ENCODE results near the gene CALN1. TPM values are rescaled to one million over a fixed set of nuclear protein-coding genes. Genes with fewer than 3 reads are reported as not detected.

Gene CALN1
- total and polyA plus RNA-seq, 9 of the 15 experiments (the other 6 are each of a cell fraction or from before 2014, with no cell fraction given) = 1.4 to 7.5 (median 3.3) TPM

- TF ChIP-seq ZNF655 (CRISPR knock-in tag; IDR thresholded peaks at IDR 0.05) (no peak), GATAD2B (IDR thresholded peaks at IDR 0.05; ENCODE audit: borderline replicate concordance) (no peak), TBP (optimal IDR thresholded peaks at IDR 0.05; ENCODE audit: low read depth, low read length) (no peak), SP2 (IDR thresholded peaks at IDR 0.05; ENCODE audit: extremely low read depth, low read depth, low read length, poor library complexity, severe bottlenecking) (no peak), ZBTB8A (IDR thresholded peaks at IDR 0.05; ENCODE audit: partially characterized antibody) (no peak), GTF2A2 (tag; IDR thresholded peaks at IDR 0.05) (no peak), MTA2 (IDR thresholded peaks at IDR 0.05; ENCODE audit: low read depth) (no peak), GTF2E2 (tag; IDR thresholded peaks at IDR 0.05) (no peak)
- TF ChIP-seq, protein P1, sequence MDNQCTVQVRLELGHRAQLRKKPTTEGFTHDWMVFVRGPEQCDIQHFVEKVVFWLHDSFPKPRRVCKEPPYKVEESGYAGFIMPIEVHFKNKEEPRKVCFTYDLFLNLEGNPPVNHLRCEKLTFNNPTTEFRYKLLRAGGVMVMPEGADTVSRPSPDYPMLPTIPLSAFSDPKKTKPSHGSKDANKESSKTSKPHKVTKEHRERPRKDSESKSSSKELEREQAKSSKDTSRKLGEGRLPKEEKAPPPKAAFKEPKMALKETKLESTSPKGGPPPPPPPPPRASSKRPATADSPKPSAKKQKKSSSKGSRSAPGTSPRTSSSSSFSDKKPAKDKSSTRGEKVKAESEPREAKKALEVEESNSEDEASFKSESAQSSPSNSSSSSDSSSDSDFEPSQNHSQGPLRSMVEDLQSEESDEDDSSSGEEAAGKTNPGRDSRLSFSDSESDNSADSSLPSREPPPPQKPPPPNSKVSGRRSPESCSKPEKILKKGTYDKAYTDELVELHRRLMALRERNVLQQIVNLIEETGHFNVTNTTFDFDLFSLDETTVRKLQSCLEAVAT (IDR thresholded peaks at IDR 0.05) = no peak
- TF ChIP-seq, protein P2, sequence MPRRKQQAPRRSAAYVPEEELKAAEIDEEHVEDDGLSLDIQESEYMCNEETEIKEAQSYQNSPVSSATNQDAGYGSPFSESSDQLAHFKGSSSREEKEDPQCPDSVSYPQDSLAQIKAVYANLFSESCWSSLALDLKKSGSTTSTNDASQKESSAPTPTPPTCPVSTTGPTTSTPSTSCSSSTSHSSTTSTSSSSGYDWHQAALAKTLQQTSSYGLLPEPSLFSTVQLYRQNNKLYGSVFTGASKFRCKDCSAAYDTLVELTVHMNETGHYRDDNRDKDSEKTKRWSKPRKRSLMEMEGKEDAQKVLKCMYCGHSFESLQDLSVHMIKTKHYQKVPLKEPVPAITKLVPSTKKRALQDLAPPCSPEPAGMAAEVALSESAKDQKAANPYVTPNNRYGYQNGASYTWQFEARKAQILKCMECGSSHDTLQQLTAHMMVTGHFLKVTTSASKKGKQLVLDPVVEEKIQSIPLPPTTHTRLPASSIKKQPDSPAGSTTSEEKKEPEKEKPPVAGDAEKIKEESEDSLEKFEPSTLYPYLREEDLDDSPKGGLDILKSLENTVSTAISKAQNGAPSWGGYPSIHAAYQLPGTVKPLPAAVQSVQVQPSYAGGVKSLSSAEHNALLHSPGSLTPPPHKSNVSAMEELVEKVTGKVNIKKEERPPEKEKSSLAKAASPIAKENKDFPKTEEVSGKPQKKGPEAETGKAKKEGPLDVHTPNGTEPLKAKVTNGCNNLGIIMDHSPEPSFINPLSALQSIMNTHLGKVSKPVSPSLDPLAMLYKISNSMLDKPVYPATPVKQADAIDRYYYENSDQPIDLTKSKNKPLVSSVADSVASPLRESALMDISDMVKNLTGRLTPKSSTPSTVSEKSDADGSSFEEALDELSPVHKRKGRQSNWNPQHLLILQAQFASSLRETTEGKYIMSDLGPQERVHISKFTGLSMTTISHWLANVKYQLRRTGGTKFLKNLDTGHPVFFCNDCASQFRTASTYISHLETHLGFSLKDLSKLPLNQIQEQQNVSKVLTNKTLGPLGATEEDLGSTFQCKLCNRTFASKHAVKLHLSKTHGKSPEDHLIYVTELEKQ (CRISPR knock-in tag; IDR thresholded peaks at IDR 0.05) = no peak
Measured at GRCh38 chr7:72275382-72276070, 136.6 kb downstream of the CALN1 start (continued).
